ENCODE data around the gene ICE1.
A peak's percentile ranks its signal among the peaks of the same experiment; 100 is the strongest.
"Not testable (repeated sequence)": the region's sequence is repeated elsewhere in the genome, so short reads cannot be mapped to it uniquely, and the experiment has no call there.

Gene ICE1

GRCh38 chr5:5421961-5422818, at the start of gene ICE1:
TSS of gene ICE1 (plus strand) at chr5:5422677. CDS start at chr5:5422916, 239 bp downstream.
- DNase-seq (ENCODE audit: low spot score) = peak; percentile 97

GRCh38 chr5:5372930-5373329, 49.5 kb upstream of the ICE1 start:
- DNase-seq (ENCODE audit: low spot score) = no peak

- DNase-seq (ENCODE audit: low spot score) = peak; percentile 38
Observed at GRCh38 chr5:5373351-5373989, 49.0 kb upstream of the ICE1 start.

- DNase-seq (ENCODE audit: low spot score) = peak; percentile 44
Observed at GRCh38 chr5:5374009-5374715, 48.3 kb upstream of the ICE1 start.

GRCh38 chr5:5377780-5378179, 44.7 kb upstream of the ICE1 start:
- DNase-seq (ENCODE audit: low spot score) = no peak

GRCh38 chr5:5378531-5378930, 43.9 kb upstream of the ICE1 start:
- DNase-seq (ENCODE audit: low spot score) = no peak

- DNase-seq (ENCODE audit: low spot score) = no peak
Observed at GRCh38 chr5:5380298-5380697, 42.2 kb upstream of the ICE1 start.

- DNase-seq (ENCODE audit: low spot score) = no peak
Observed at GRCh38 chr5:5381310-5381913, 41.1 kb upstream of the ICE1 start.

GRCh38 chr5:5383461-5383860, 39.0 kb upstream of the ICE1 start:
- no peak for DNase-seq (ENCODE audit: low spot score)

- no peak for DNase-seq (ENCODE audit: low spot score)
Observed at GRCh38 chr5:5384660-5385330, 37.7 kb upstream of the ICE1 start.

GRCh38 chr5:5385331-5385662, 37.2 kb upstream of the ICE1 start:
- no peak for DNase-seq (ENCODE audit: low spot score)

- no peak for DNase-seq (ENCODE audit: low spot score)
Observed at GRCh38 chr5:5386329-5386728, 36.1 kb upstream of the ICE1 start.

- DNase-seq (ENCODE audit: low spot score) = no peak
Observed at GRCh38 chr5:5387192-5387591, 35.3 kb upstream of the ICE1 start.

- DNase-seq (ENCODE audit: low spot score) = no peak
Observed at GRCh38 chr5:5387777-5388176, 34.7 kb upstream of the ICE1 start.

- not testable (repeated sequence) for DNase-seq (ENCODE audit: low spot score)
Observed at GRCh38 chr5:5390121-5390869, 32.2 kb upstream of the ICE1 start.

GRCh38 chr5:5392504-5392903, 30.0 kb upstream of the ICE1 start:
- DNase-seq (ENCODE audit: low spot score) = not testable (repeated sequence)

GRCh38 chr5:5394384-5394986, 28.0 kb upstream of the ICE1 start:
- DNase-seq (ENCODE audit: low spot score) = peak; percentile 32

- DNase-seq (ENCODE audit: low spot score) = not testable (repeated sequence)
Observed at GRCh38 chr5:5395093-5395492, 27.4 kb upstream of the ICE1 start.

- no peak for DNase-seq (ENCODE audit: low spot score)
Observed at GRCh38 chr5:5398071-5398470, 24.4 kb upstream of the ICE1 start.

GRCh38 chr5:5401095-5401494, 21.4 kb upstream of the ICE1 start:
- DNase-seq (ENCODE audit: low spot score) = no peak

GRCh38 chr5:5403741-5404140, 18.7 kb upstream of the ICE1 start:
- DNase-seq (ENCODE audit: low spot score) = no peak

All from AG08395 (cell line).